ENCODE data around the gene NKD2.

Gene NKD2

GRCh38 chr5:1034986-1035385 lies 26.4 kb downstream of the NKD2 start:
- DNase-seq (ENCODE audit: low spot score) = no peak
- TF ChIP-seq CTCF (IDR thresholded peaks at IDR 0.05; ENCODE audit: borderline replicate concordance, control extremely low read depth, extremely low read depth, insufficient read depth, missing control alignments) = no peak
- in situ Hi-C loops (cut with MboI; ENCODE audit: low sequenced_read_pairs, unreplicated experiment) = no loop called here

GRCh38 chr5:1035421-1036405 lies 27.1 kb downstream of the NKD2 start:
- in situ Hi-C loops (cut with MboI; ENCODE audit: low sequenced_read_pairs, unreplicated experiment) = no loop called here
- no peak for TF ChIP-seq CTCF (IDR thresholded peaks at IDR 0.05; ENCODE audit: borderline replicate concordance, control extremely low read depth, extremely low read depth, insufficient read depth, missing control alignments)
- DNase-seq (ENCODE audit: low spot score) = no peak

- no peak for TF ChIP-seq CTCF (IDR thresholded peaks at IDR 0.05; ENCODE audit: borderline replicate concordance, control extremely low read depth, extremely low read depth, insufficient read depth, missing control alignments)
- in situ Hi-C loops (cut with MboI; ENCODE audit: low sequenced_read_pairs, unreplicated experiment) = no loop called here
- no peak for DNase-seq (ENCODE audit: low spot score)
Measured at GRCh38 chr5:1036504-1037122, 28.0 kb downstream of the NKD2 start.

GRCh38 chr5:1037123-1037670 lies 28.6 kb downstream of the NKD2 start:
- DNase-seq (ENCODE audit: low spot score) = no peak
- TF ChIP-seq CTCF (IDR thresholded peaks at IDR 0.05; ENCODE audit: borderline replicate concordance, control extremely low read depth, extremely low read depth, insufficient read depth, missing control alignments) = no peak
- in situ Hi-C loops (cut with MboI; ENCODE audit: low sequenced_read_pairs, unreplicated experiment) = no loop called here

GRCh38 chr5:1037671-1038416 lies 29.2 kb downstream of the NKD2 start:
- TF ChIP-seq CTCF (IDR thresholded peaks at IDR 0.05; ENCODE audit: borderline replicate concordance, control extremely low read depth, extremely low read depth, insufficient read depth, missing control alignments) = no peak
- in situ Hi-C loops (cut with MboI; ENCODE audit: low sequenced_read_pairs, unreplicated experiment) = no loop called here

More at GRCh38 chr5:1037671-1038416, 29.2 kb downstream of the NKD2 start:
- no peak for DNase-seq (ENCODE audit: low spot score)

All from GM13976 (cell line).